H9 (cell line): ENCODE results near the gene COX8A. TPM values are rescaled to one million over a fixed set of nuclear protein-coding genes. Genes with fewer than 3 reads are reported as not detected.

ENCODE experiments used
- DNase-seq: peaks from one replicate; pipeline ENCODE4 v3.0.0-alpha.2; 2017
- H2AFZ ChIP-seq: one replicate; pipeline ENCODE4 v1.6.1; 2013; ENCODE audit warnings: mild to moderate bottlenecking, low read length, control low read depth, moderate library complexity
- H2AK5ac ChIP-seq: 2 replicates; pipeline ENCODE4 v1.6.1; 2013; ENCODE audit warnings: low read length, control low read depth, mixed read lengths; ENCODE audit not compliant: insufficient read length
- H2BK120ac ChIP-seq: one replicate; pipeline ENCODE4 v1.6.1; 2013; ENCODE audit warnings: low read depth, mild to moderate bottlenecking, low read length, control low read depth, inconsistent platforms; ENCODE audit not compliant: poor library complexity, severe bottlenecking
- H2BK12ac ChIP-seq: 2 replicates; pipeline ENCODE4 v1.6.1; 2013; ENCODE audit warnings: low read length, control low read depth, mixed read lengths, low read depth; ENCODE audit not compliant: insufficient read length
- H2BK15ac ChIP-seq: 2 replicates; pipeline ENCODE4 v1.6.1; 2013; ENCODE audit warnings: low read depth, low read length, control low read depth
- H2BK20ac ChIP-seq: one replicate; pipeline ENCODE4 v1.6.1; 2013; ENCODE audit warnings: low read depth, mild to moderate bottlenecking, low read length, control low read depth, inconsistent platforms; ENCODE audit not compliant: poor library complexity, severe bottlenecking
- H2BK5ac ChIP-seq: 2 replicates; pipeline ENCODE4 v1.6.1; 2013; ENCODE audit warnings: low read length, control low read depth, mixed read lengths; ENCODE audit not compliant: insufficient read length
- H3K14ac ChIP-seq: 2 replicates; pipeline ENCODE4 v1.6.1; 2013; ENCODE audit warnings: low read length, control low read depth; ENCODE audit not compliant: insufficient read depth
- H3K18ac ChIP-seq: 2 replicates; pipeline ENCODE4 v1.6.1; 2013; ENCODE audit warnings: low read depth, mild to moderate bottlenecking, mixed read lengths, low read length, control low read depth; ENCODE audit not compliant: insufficient read length
- H3K23ac ChIP-seq: 2 replicates; pipeline ENCODE4 v1.6.1; 2013; ENCODE audit warnings: low read length, control low read depth, mixed read lengths, low read depth; ENCODE audit not compliant: insufficient read length
- H3K23me2 ChIP-seq: 2 replicates; pipeline ENCODE4 v1.6.1; 2013; ENCODE audit warnings: low read depth, mild to moderate bottlenecking, mixed read lengths, low read length, control low read depth; ENCODE audit not compliant: insufficient read length, poor library complexity, severe bottlenecking
- H3K27ac ChIP-seq: 2 replicates; pipeline ENCODE4 v1.5.1; 2013; ENCODE audit warnings: low read length, control low read depth, mixed read lengths, low read depth; ENCODE audit not compliant: insufficient read length
- H3K27me3 ChIP-seq: 2 replicates; pipeline ENCODE4 v1.6.1; 2013; ENCODE audit warnings: low read length, control low read depth, inconsistent platforms; ENCODE audit not compliant: insufficient read depth
- H3K4ac ChIP-seq: 2 replicates; pipeline ENCODE4 v1.6.1; 2013; ENCODE audit warnings: low read depth, mild to moderate bottlenecking, control low read depth, inconsistent platforms, low read length, moderate library complexity
- H3K4me1 ChIP-seq: 2 replicates; pipeline ENCODE4 v1.6.1; 2013; ENCODE audit warnings: low read length, control low read depth, inconsistent platforms; ENCODE audit not compliant: insufficient read depth
- H3K4me2 ChIP-seq: 2 replicates; pipeline ENCODE4 v1.6.1; 2013; ENCODE audit warnings: low read length, control low read depth, mixed read lengths; ENCODE audit not compliant: insufficient read length, insufficient read depth
- H3K56ac ChIP-seq: 2 replicates; pipeline ENCODE4 v1.6.1; 2013; ENCODE audit warnings: low read depth, mild to moderate bottlenecking, mixed read lengths, low read length, control low read depth; ENCODE audit not compliant: insufficient read length
- H3K79me1 ChIP-seq: 2 replicates; pipeline ENCODE4 v1.6.1; 2013; ENCODE audit warnings: low read depth, mild to moderate bottlenecking, moderate library complexity, low read length, control low read depth, inconsistent platforms; ENCODE audit not compliant: insufficient read depth, poor library complexity, severe bottlenecking
- H3K79me2 ChIP-seq: 2 replicates; pipeline ENCODE4 v1.6.1; 2013; ENCODE audit warnings: low read length, control low read depth, inconsistent platforms; ENCODE audit not compliant: insufficient read depth
- H3K9ac ChIP-seq: 2 replicates; pipeline ENCODE4 v1.6.1; 2013; ENCODE audit warnings: low read length, control low read depth, mixed read lengths; ENCODE audit not compliant: insufficient read length; ENCODE audit errors: extremely low read depth
- H3K9me3 ChIP-seq: one replicate; pipeline ENCODE4 v1.6.1; 2013; ENCODE audit warnings: low read depth, low read length, inconsistent platforms; ENCODE audit not compliant: control insufficient read depth
- H3T11ph ChIP-seq: one replicate; pipeline ENCODE4 v1.6.1; 2013; ENCODE audit warnings: mild to moderate bottlenecking, low read length, control low read depth, inconsistent platforms
- H4K20me1 ChIP-seq: one replicate; pipeline ENCODE4 v1.6.1; 2013; ENCODE audit not compliant: control insufficient read depth, insufficient read length, insufficient read depth
- H4K5ac ChIP-seq: 2 replicates; pipeline ENCODE4 v1.6.1; 2013; ENCODE audit warnings: low read depth, mild to moderate bottlenecking, mixed read lengths, low read length, control low read depth; ENCODE audit not compliant: insufficient read length
- H4K8ac ChIP-seq: replicated peaks from 2 replicates; pipeline ENCODE4 v1.6.1; 2013; ENCODE audit warnings: low read length, control low read depth, mixed read lengths, low read depth; ENCODE audit not compliant: insufficient read length
- H4K91ac ChIP-seq: 2 replicates; pipeline ENCODE4 v1.6.1; 2013; ENCODE audit warnings: low read depth, mild to moderate bottlenecking, moderate library complexity, mixed read lengths, low read length, control low read depth; ENCODE audit not compliant: insufficient read length
- H3K27ac Mint-ChIP-seq, 3 experiments: 2 replicates in 2 of 3; 3 replicates in 1 of 3; pipeline ENCODE4 v1.8.0; 2020 to 2021; ENCODE audit warnings: mixed read lengths in 3 of 3, mild to moderate bottlenecking in 1 of 3, moderate library complexity in 1 of 3
- H3K27me3 Mint-ChIP-seq: 2 replicates; pipeline ENCODE4 v1.8.0; 2021; ENCODE audit warnings: low read depth, mild to moderate bottlenecking, moderate library complexity, mixed read lengths
- H3K36me3 Mint-ChIP-seq, 3 experiments: 2 replicates in 2 of 3; 3 replicates in 1 of 3; pipeline ENCODE4 v1.8.0; 2020 to 2021; ENCODE audit warnings: low read depth in 3 of 3, mixed read lengths in 3 of 3; ENCODE audit not compliant: insufficient read depth in 1 of 3
- H3K4me1 Mint-ChIP-seq, 2 experiments: 2 replicates each; pipeline ENCODE4 v1.8.0; 2020; ENCODE audit warnings: mixed read lengths in 2 of 2
- H3K4me3 Mint-ChIP-seq, 2 experiments: 2 replicates in 1 of 2; 3 replicates in 1 of 2; pipeline ENCODE4 v1.8.0; 2020 to 2021; ENCODE audit warnings: mild to moderate bottlenecking in 2 of 2, mixed read lengths in 2 of 2, moderate library complexity in 1 of 2
- H3K9me3 Mint-ChIP-seq, 2 experiments: 2 replicates in 1 of 2; 3 replicates in 1 of 2; pipeline ENCODE4 v1.8.0; 2020; ENCODE audit warnings: mild to moderate bottlenecking in 2 of 2, mixed read lengths in 2 of 2, moderate library complexity in 1 of 2
- WGBS: extraction: QIAGEN DNeasy Blood & Tissue Kit; methylation state at CpG from one replicate; pipeline ENCODE4 v1.1.7; 2013; ENCODE audit warnings: missing lambda C conversion rate, low lambda C conversion rate, mixed read lengths; ENCODE audit not compliant: insufficient read length; ENCODE audit errors: extremely low coverage; 5-methylcytosine and 5-hydroxymethylcytosine counted together
- total RNA-seq: library from RNA; stranded (reverse); gene quantifications from 2 replicates; pipeline ENCODE4 v1.2.1, GENCODE V29; 2021
- TF ChIP-seq, protein P1 (sequence below): fragments of 200-600 bp; sonication (generic); conservative IDR thresholded peaks from 3 replicates; pipeline ENCODE4 v1.8.0; 2021; ENCODE audit warnings: antibody characterized with exemption, mild to moderate bottlenecking

COX8A gene
- total RNA-seq, 1 experiment from 2014 or later: 429 TPM

DNA sequence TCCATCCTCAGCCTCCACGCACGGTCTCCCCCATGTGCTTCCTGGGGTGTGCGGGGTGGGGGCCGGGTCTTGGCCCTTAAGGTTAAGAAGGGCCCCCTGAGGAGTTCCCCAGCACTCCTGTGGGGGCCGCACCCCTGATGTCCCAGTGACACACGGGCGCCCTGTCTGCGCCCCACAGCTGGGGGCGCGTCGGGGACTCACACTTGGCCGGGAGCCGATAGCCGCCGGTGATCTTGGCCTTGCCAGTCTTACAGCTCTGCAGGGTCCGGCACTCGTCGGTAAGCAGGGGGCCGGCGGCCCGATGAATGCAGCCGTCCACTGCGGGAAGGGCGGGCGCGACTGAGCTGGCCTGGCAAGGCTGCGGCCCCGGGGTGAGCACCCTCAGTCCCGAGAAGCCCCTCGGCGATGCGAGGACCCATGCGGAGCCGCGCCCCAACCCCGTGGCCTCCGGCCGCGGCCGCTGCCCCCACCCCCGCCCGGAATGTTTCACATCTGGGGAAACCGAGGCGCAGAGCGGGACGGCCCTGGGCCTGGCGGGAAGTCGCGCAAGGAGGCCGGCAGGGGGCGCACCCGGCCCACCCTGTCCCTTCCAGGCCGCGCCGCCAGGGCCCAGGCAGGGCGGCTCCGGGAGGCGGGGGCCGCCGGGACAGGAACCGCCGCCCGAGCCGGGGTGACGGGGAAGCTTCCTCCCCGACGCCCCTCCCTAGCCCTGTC, 25.8 kb downstream of the COX8A start:
- no peak overlapping the region for H2BK20ac ChIP-seq
- H3K23ac ChIP-seq: no peak overlapping the region
- no peak overlapping the region for H3K56ac ChIP-seq
- no peak overlapping the region for H3K18ac ChIP-seq
- H3K4me3 Mint-ChIP-seq: peak overlapping the region; percentile 54 to 71
- WGBS: no CpG with 5 or more reads among the region's 67 CpGs
- H2AFZ ChIP-seq: no peak overlapping the region
- no peaks in the 10 kb centered on the region for H4K20me1 ChIP-seq
- H3K4ac ChIP-seq: no peak overlapping the region
- H3K27ac ChIP-seq: no peak overlapping the region
- H2AK5ac ChIP-seq: no peak overlapping the region
- no peak overlapping the region for H3K14ac ChIP-seq
- DNase-seq: peak; percentile 78
- no peak overlapping the region for H3K9ac ChIP-seq
- H2BK5ac ChIP-seq: no peak overlapping the region
- H3K4me2 ChIP-seq: peak overlapping the region; percentile 29
- H3K9me3 ChIP-seq: no peaks in the 10 kb centered on the region
- no peaks in the 10 kb centered on the region for H3K4me1 ChIP-seq
- H3K27me3 Mint-ChIP-seq: peaks cover 40% of the 10 kb centered on the region
- TF ChIP-seq, protein P1, sequence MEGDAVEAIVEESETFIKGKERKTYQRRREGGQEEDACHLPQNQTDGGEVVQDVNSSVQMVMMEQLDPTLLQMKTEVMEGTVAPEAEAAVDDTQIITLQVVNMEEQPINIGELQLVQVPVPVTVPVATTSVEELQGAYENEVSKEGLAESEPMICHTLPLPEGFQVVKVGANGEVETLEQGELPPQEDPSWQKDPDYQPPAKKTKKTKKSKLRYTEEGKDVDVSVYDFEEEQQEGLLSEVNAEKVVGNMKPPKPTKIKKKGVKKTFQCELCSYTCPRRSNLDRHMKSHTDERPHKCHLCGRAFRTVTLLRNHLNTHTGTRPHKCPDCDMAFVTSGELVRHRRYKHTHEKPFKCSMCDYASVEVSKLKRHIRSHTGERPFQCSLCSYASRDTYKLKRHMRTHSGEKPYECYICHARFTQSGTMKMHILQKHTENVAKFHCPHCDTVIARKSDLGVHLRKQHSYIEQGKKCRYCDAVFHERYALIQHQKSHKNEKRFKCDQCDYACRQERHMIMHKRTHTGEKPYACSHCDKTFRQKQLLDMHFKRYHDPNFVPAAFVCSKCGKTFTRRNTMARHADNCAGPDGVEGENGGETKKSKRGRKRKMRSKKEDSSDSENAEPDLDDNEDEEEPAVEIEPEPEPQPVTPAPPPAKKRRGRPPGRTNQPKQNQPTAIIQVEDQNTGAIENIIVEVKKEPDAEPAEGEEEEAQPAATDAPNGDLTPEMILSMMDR: peak; percentile 88
- H3T11ph ChIP-seq: no peak overlapping the region
- H4K8ac ChIP-seq: no peak overlapping the region
- no peaks in the 10 kb centered on the region for H3K9me3 Mint-ChIP-seq
- H3K79me2 ChIP-seq: no peaks in the 10 kb centered on the region
- H4K5ac ChIP-seq: no peak overlapping the region
- H2BK12ac ChIP-seq: no peak overlapping the region
- H3K36me3 Mint-ChIP-seq: peaks cover 7 to 30% (median 30%) of the 10 kb centered on the region in 3 experiments
- peaks cover 3% of the 10 kb centered on the region; the same call in 1 of the 2 replicates for H3K27me3 ChIP-seq
- H3K79me1 ChIP-seq: no peaks in the 10 kb centered on the region
- H2BK120ac ChIP-seq: no peak overlapping the region
- peaks cover 7 to 19% of the 10 kb centered on the region in 2 experiments for H3K4me1 Mint-ChIP-seq
- no peak overlapping the region for H2BK15ac ChIP-seq
- peaks cover 11% of the 10 kb centered on the region for H3K23me2 ChIP-seq
- no peak overlapping the region for H4K91ac ChIP-seq
- no peak overlapping the region for H3K27ac Mint-ChIP-seq
